ENCODE results near the gene PTK6.

Gene PTK6

DNA sequence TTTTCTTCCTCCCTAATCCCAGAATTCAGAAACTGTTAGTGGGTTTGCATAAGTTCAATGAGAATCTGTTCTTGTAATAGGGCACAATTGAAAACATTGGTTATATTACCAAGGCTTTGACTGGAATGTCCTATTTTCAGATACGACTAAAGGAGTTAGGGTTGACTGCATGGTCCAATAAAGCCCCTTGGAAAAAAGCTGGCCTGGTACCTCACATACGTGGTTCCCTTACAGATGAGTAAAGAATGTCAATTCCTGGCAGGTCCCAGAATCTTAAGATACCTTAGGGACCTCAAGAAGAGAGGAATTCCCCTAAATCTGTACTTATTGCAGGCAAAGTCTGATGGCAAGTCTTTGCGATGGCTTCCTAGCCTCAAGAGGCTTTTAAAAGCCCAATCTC is 12.0 kb downstream of the PTK6 start:
- peaks cover 31% of the 10 kb centered on the region for H3K27me3 ChIP-seq (replicated peaks; ENCODE audit: insufficient read depth, low read length)
- H3F3A ChIP-seq (ENCODE audit: insufficient read depth, low read length), result peaks cover 7% of the 10 kb centered on the region
- TF ChIP-seq, protein P1, sequence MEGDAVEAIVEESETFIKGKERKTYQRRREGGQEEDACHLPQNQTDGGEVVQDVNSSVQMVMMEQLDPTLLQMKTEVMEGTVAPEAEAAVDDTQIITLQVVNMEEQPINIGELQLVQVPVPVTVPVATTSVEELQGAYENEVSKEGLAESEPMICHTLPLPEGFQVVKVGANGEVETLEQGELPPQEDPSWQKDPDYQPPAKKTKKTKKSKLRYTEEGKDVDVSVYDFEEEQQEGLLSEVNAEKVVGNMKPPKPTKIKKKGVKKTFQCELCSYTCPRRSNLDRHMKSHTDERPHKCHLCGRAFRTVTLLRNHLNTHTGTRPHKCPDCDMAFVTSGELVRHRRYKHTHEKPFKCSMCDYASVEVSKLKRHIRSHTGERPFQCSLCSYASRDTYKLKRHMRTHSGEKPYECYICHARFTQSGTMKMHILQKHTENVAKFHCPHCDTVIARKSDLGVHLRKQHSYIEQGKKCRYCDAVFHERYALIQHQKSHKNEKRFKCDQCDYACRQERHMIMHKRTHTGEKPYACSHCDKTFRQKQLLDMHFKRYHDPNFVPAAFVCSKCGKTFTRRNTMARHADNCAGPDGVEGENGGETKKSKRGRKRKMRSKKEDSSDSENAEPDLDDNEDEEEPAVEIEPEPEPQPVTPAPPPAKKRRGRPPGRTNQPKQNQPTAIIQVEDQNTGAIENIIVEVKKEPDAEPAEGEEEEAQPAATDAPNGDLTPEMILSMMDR (IDR thresholded peaks at IDR 0.05; ENCODE audit: low read length), result no peak
- TF ChIP-seq EZH2phosphoT487 (IDR thresholded peaks at IDR 0.05; ENCODE audit: low read length) (no peak), EZH2 (optimal IDR thresholded peaks at IDR 0.05; ENCODE audit: low read depth, low read length) (no peak)
- H3K4me1 ChIP-seq (ENCODE audit: low read length), result no peaks in the 10 kb centered on the region
- H2AFZ ChIP-seq (ENCODE audit: low read length), result no peak overlapping the region
- DNase-seq, result no peak
- no peak overlapping the region for H3K4me3 ChIP-seq (ENCODE audit: low read length)
- H3K9me3 ChIP-seq (replicated peaks; ENCODE audit: insufficient read depth, low read length), result no peaks in the 10 kb centered on the region
- no peaks in the 10 kb centered on the region for H4K20me1 ChIP-seq (ENCODE audit: insufficient read depth, low read length)
- H3K9me2 ChIP-seq (replicated peaks; ENCODE audit: insufficient read depth, low read length), result no peaks in the 10 kb centered on the region
- H3K36me3 ChIP-seq (replicated peaks; ENCODE audit: insufficient read depth, low read length), result no peaks in the 10 kb centered on the region
- no peak overlapping the region for H3K27ac ChIP-seq (ENCODE audit: low read length)
- peaks cover 15% of the 10 kb centered on the region for H3K79me2 ChIP-seq (ENCODE audit: low read length)
- no peak overlapping the region for H3K9ac ChIP-seq (ENCODE audit: low read length)
- H3K4me2 ChIP-seq (ENCODE audit: low read depth, low read length), result no peak overlapping the region

DNA sequence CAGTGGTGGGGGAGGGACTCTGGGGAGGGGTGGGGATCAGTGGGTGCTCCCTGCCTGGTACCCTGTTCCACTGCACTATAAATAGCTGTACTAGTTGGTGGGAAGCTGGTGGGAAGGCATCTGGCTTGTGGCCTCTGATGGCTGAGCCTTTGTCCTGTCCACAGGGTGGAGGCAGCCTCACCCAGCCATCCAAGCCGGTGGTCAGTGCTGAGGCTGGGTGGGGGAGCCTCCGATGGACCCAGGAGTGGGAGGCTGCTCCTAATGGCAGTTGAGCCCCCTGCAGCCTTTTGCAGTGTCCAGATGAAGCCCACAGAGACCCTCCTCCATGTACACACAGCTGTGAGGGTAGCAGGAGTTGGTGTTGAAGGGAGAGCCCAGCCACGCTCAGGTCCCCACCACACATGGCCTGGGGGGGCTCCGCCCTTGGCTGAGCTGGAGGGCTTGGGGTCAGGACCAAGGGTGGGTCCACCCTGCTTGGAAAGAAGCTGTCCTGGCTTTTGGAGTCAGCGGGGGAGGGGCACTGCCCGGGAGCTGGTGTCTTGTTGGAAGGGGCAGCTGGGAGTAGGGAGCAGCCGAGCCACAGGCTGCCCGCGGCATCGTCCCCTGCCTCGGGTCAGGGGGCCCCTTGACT is 14.1 kb downstream of the PTK6 start:
- no peak overlapping the region for H3K4me2 ChIP-seq (ENCODE audit: low read depth, low read length)
- H3K79me2 ChIP-seq (ENCODE audit: low read length), result peaks cover 15% of the 10 kb centered on the region
- no peak for DNase-seq
- H3K9me2 ChIP-seq (replicated peaks; ENCODE audit: insufficient read depth, low read length), result no peaks in the 10 kb centered on the region
- peaks cover 7% of the 10 kb centered on the region; the same call in 1 of the 2 replicates for H3F3A ChIP-seq (ENCODE audit: insufficient read depth, low read length)
- H3K27me3 ChIP-seq (replicated peaks; ENCODE audit: insufficient read depth, low read length), result peaks cover 30% of the 10 kb centered on the region
- no peaks in the 10 kb centered on the region for H3K36me3 ChIP-seq (replicated peaks; ENCODE audit: insufficient read depth, low read length)
- H3K4me3 ChIP-seq (ENCODE audit: low read length), result no peak overlapping the region
- no peak overlapping the region for H3K9ac ChIP-seq (ENCODE audit: low read length)
- no peak overlapping the region for H2AFZ ChIP-seq (ENCODE audit: low read length)
- H3K4me1 ChIP-seq (ENCODE audit: low read length), result 0 out of 2 replicates have a peak, but pooled peaks cover 4% of the 10 kb centered on the region
- TF ChIP-seq EZH2 (optimal IDR thresholded peaks at IDR 0.05; ENCODE audit: low read depth, low read length), result no peak
- TF ChIP-seq EZH2phosphoT487 (IDR thresholded peaks at IDR 0.05; ENCODE audit: low read length), result no peak
- TF ChIP-seq, protein P1 (IDR thresholded peaks at IDR 0.05; ENCODE audit: low read length), result no peak
- H3K27ac ChIP-seq (ENCODE audit: low read length), result no peak overlapping the region
- H3K9me3 ChIP-seq (replicated peaks; ENCODE audit: insufficient read depth, low read length), result no peaks in the 10 kb centered on the region
- no peaks in the 10 kb centered on the region for H4K20me1 ChIP-seq (ENCODE audit: insufficient read depth, low read length)

DNA sequence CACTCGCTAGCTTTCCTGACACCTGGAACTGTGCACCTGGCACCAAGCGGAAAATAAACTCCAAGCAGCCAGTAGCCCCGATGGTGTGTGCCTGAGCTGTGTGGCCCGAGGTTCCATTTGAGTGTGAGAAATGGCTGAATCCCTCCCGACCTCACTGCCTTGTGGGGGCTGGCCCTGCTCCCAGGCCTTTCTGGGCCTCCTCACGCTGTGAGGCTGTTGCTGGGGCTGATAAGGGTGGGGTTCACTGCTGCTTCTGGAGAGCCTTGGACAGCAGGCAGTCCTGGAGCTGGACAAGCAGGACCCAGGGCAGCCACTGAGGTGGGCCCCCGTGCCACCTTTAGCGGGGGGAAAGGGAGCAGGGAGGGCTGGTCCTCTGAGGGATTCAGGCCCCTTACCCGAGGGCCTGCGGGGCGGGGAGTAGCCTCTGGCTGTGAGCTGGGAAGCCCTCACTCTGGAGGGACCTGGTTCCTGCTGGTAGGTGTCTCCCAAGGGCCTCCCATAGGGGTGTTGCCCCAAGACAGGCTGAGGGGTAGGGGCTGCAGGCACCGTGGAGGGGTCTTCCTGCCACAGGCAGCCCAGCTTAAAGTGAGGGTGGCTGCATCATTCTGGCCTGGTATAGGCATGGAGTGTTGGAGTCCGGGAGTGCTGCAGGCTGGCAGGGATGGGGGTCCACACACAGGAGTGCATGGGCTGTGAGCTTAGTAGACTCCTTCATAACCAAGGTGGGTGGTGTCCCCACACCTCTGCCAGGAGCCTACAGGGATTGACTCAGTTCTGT is 14.9 kb downstream of the PTK6 start:
- Histone ChIP-seq H3K27me3 (replicated peaks; ENCODE audit: insufficient read depth, low read length) (peaks cover 30% of the 10 kb centered on the region), H3K4me2 (ENCODE audit: low read depth, low read length) (no peak overlapping the region), H3K4me3 (ENCODE audit: low read length) (no peak overlapping the region), H3K27ac (ENCODE audit: low read length) (no peak overlapping the region), H3K36me3 (replicated peaks; ENCODE audit: insufficient read depth, low read length) (no peaks in the 10 kb centered on the region), H3K9me2 (replicated peaks; ENCODE audit: insufficient read depth, low read length) (no peaks in the 10 kb centered on the region), H3K9me3 (replicated peaks; ENCODE audit: insufficient read depth, low read length) (no peaks in the 10 kb centered on the region), H2AFZ (ENCODE audit: low read length) (no peak overlapping the region), H4K20me1 (ENCODE audit: insufficient read depth, low read length) (no peaks in the 10 kb centered on the region), H3K9ac (ENCODE audit: low read length) (no peak overlapping the region), H3K79me2 (ENCODE audit: low read length) (peaks cover 15% of the 10 kb centered on the region), H3K4me1 (ENCODE audit: low read length) (0 out of 2 replicates have a peak, but pooled peaks cover 4% of the 10 kb centered on the region), H3F3A (ENCODE audit: insufficient read depth, low read length) (peaks cover 7% of the 10 kb centered on the region; the same call in 1 of the 2 replicates)
- DNase-seq, result no peak
- no peak for TF ChIP-seq EZH2 (optimal IDR thresholded peaks at IDR 0.05; ENCODE audit: low read depth, low read length)
- no peak for TF ChIP-seq EZH2phosphoT487 (IDR thresholded peaks at IDR 0.05; ENCODE audit: low read length)
- TF ChIP-seq, protein P1 (IDR thresholded peaks at IDR 0.05; ENCODE audit: low read length), result no peak

Data from MM.1S (cell line).